B cell (primary cell): Measurements from ENCODE around the gene REV1.

Experiments used
- EZH2 ChIP-seq: IDR thresholded peaks from 2 replicates; pipeline ENCODE4 v1.6.1; 2012; ENCODE audit warnings: borderline replicate concordance, low read depth, mild to moderate bottlenecking, moderate library complexity, low read length; ENCODE audit not compliant: insufficient read depth, poor library complexity, severe bottlenecking
- TF ChIP-seq, protein P1 (sequence below): fragments of 200-600 bp; IDR thresholded peaks from one replicate; pipeline ENCODE4 v1.8.0; 2022; ENCODE audit warnings: antibody characterized with exemption, mild to moderate bottlenecking

DNA sequence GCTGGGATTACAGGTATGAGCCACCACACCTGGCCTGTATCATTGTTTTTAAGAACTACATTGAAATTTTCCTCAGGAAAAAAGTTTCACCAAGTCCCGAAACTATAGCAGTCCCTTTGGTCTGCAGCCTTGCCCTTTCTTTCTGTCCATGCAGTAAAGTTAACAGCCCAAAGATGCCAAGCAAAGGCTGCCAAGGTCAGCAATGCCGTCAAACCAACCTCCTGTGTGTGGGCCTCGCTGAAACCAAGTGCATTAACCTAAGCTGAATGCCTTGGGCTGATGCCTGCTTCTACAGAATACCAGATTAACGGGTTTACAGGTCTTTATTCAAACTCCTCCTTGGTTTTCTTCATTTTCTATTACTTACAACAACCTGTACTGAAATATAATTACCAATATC lies 79.5 kb downstream of the REV1 start:
- TF ChIP-seq, protein P1, sequence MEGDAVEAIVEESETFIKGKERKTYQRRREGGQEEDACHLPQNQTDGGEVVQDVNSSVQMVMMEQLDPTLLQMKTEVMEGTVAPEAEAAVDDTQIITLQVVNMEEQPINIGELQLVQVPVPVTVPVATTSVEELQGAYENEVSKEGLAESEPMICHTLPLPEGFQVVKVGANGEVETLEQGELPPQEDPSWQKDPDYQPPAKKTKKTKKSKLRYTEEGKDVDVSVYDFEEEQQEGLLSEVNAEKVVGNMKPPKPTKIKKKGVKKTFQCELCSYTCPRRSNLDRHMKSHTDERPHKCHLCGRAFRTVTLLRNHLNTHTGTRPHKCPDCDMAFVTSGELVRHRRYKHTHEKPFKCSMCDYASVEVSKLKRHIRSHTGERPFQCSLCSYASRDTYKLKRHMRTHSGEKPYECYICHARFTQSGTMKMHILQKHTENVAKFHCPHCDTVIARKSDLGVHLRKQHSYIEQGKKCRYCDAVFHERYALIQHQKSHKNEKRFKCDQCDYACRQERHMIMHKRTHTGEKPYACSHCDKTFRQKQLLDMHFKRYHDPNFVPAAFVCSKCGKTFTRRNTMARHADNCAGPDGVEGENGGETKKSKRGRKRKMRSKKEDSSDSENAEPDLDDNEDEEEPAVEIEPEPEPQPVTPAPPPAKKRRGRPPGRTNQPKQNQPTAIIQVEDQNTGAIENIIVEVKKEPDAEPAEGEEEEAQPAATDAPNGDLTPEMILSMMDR = no peak
- no peak for TF ChIP-seq EZH2
